Kidney (tissue), 14 donors: ENCODE measurements around the gene MEGF8. TPM values are rescaled to one million over a fixed set of nuclear protein-coding genes. Genes with fewer than 3 reads are reported as not detected.

Experiments used
- DNase-seq, 5 donors: peaks; one replicate each; pipeline ENCODE4 v3.0.0-alpha.2; 2013 to 2020
- FAIRE-seq: peaks from 2 replicates; lab custom pipeline; 2012; peaks lifted over from hg19 to GRCh38; lab: Jason Lieb, UNC
- H3K27ac ChIP-seq, 2 donors: one replicate each; pipeline ENCODE4 v1.7.0; 2013; ENCODE audit warnings: low read depth in 2 of 2, low read length in 2 of 2, inconsistent platforms in 1 of 2
- H3K27me3 ChIP-seq: one replicate; pipeline ENCODE4 v1.7.1; 2013; ENCODE audit warnings: low read length, inconsistent platforms; ENCODE audit not compliant: control insufficient read depth, insufficient read depth
- H3K36me3 ChIP-seq, 3 donors: one replicate each; pipeline versions ENCODE4 v1.7.0 to v1.7.1; 2013; ENCODE audit warnings: low read length in 3 of 3, control low read depth in 1 of 3, inconsistent platforms in 1 of 3; ENCODE audit not compliant: insufficient read depth in 3 of 3, control insufficient read depth in 2 of 3
- H3K4me1 ChIP-seq, 3 donors: one replicate each; pipeline versions ENCODE4 v1.7.0 to v1.7.1; 2013; ENCODE audit warnings: low read length in 3 of 3, inconsistent platforms in 1 of 3, low read depth in 1 of 3; ENCODE audit not compliant: control insufficient read depth in 2 of 3, insufficient read depth in 2 of 3
- H3K4me3 ChIP-seq, 3 donors: one replicate each; pipeline versions ENCODE4 v1.7.0 to v1.8.1; 2013; ENCODE audit warnings: low read length in 3 of 3, control low read depth in 1 of 3, inconsistent platforms in 1 of 3
- H3K9ac ChIP-seq, 3 donors: one replicate each; pipeline versions ENCODE4 v1.7.0 to v1.7.1; 2013; ENCODE audit warnings: low read length in 3 of 3, control low read depth in 1 of 3, inconsistent platforms in 1 of 3
- H3K9me3 ChIP-seq, 3 donors: one replicate each; pipeline versions ENCODE4 v1.7.0 to v1.7.1; 2013; ENCODE audit warnings: low read length in 3 of 3, control low read depth in 1 of 3, inconsistent platforms in 1 of 3; ENCODE audit not compliant: control insufficient read depth in 2 of 3, insufficient read depth in 1 of 3
- intact Hi-C: fragments of 100-400 bp; cut with DNase I; formaldehyde crosslinking; loops from one replicate; pipeline ENCODE4 v1.11.1; 2022
- polyA plus RNA-seq: library from polyadenylated mRNA; stranded (reverse); fragments of 350-450 nt; fragmentation: Illumina TruSeq; extraction: RNeasy Lipid Tissue Mini Kit (QIAGEN cat#74804); gene quantifications from one replicate; pipeline ENCODE4 v1.2.3, GENCODE V29; 2014; ENCODE audit warnings: low read depth, low replicate concordance; ENCODE audit not compliant: insufficient read depth
- total RNA-seq: library from RNA; stranded (reverse); fragmentation: NEBNext Ultra II Directional; extraction: Animal tissue kit (Norgen Biotek cat#: 25700); gene quantifications from one replicate; pipeline ENCODE4 v1.2.1, GENCODE V29; 2021
- TF ChIP-seq, protein P1 (sequence below): IDR thresholded peaks from 3 replicates; pipeline ENCODE4 v1.5.1; 2012; ENCODE audit warnings: mild to moderate bottlenecking, moderate library complexity, borderline replicate concordance; ENCODE audit not compliant: insufficient read depth; ENCODE audit errors: extremely low read depth
- donor health status: control.
- donor health status: control.
- donor health status: control.
- donor health status: control.
- donor health status: control.
- donor health status: DM: yes; HTN: yes; CAD: no.
- donor health status: Normal renal cell carcinoma (clear cell type).

The MEGF8 gene
- total and polyA plus RNA-seq, 2 donors from 2014 or later: 8.7 to 31.6 TPM

DNA sequence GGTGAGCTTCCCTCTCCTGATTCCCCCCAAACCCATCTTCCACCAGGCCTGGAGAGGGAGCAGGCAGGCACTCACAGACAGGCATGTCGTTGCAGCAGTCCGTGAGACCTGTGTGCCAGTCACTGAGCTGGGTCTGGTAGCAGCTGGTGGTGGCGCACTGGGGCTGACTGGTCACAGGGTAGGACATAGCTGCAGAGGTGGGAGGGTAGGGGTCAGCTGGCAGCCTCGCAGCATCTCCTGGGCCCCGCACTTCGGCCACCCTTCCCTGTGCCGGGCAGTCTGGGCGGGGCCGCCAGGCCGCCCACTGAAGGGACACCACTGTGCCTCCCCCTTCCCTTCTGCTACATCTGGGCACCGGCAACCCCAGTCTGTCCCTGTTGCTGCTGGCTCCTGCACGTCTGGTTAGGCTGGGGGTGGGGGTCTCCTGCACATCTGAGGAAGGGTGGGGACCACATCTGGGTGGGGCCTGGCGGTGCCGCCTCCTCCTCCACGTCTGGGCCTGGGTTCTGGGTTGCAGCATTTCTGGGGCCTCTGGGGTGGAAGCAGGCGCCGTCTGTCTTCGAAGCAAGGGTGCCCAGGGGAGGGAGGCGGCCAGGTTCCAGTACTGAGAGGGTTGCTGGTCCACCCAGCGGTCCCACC lies 63.5 kb downstream of the MEGF8 start:
- Histone ChIP-seq H3K27ac (no peak overlapping the region), H3K9me3 (no peaks in the 10 kb centered on the region), H3K4me3 (no peak overlapping the region), H3K9ac (no peak overlapping the region), H3K4me1 (no peaks in the 10 kb centered on the region), H3K27me3 (peaks cover 3% of the 10 kb centered on the region), H3K36me3 (no peaks in the 10 kb centered on the region)
- FAIRE-seq (no peak), DNase-seq (no peak)
- TF ChIP-seq, protein P1, sequence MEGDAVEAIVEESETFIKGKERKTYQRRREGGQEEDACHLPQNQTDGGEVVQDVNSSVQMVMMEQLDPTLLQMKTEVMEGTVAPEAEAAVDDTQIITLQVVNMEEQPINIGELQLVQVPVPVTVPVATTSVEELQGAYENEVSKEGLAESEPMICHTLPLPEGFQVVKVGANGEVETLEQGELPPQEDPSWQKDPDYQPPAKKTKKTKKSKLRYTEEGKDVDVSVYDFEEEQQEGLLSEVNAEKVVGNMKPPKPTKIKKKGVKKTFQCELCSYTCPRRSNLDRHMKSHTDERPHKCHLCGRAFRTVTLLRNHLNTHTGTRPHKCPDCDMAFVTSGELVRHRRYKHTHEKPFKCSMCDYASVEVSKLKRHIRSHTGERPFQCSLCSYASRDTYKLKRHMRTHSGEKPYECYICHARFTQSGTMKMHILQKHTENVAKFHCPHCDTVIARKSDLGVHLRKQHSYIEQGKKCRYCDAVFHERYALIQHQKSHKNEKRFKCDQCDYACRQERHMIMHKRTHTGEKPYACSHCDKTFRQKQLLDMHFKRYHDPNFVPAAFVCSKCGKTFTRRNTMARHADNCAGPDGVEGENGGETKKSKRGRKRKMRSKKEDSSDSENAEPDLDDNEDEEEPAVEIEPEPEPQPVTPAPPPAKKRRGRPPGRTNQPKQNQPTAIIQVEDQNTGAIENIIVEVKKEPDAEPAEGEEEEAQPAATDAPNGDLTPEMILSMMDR: no peak
- intact Hi-C loops: no loop called here

- TF ChIP-seq, protein P1: no peak
- DNase-seq (no peak), FAIRE-seq (no peak)
- Histone ChIP-seq H3K9ac (no peak within 1 kb of the TSS), H3K36me3 (no peaks in the 10 kb centered on the region), H3K27me3 (peaks cover 3% of the 10 kb centered on the region), H3K4me3 (no peak within 1 kb of the TSS), H3K4me1 (no peaks in the 10 kb centered on the region), H3K9me3 (no peaks in the 10 kb centered on the region), H3K27ac (no peak within 1 kb of the TSS)
- intact Hi-C loops: no loop called here
These were observed 64.5 kb downstream of the MEGF8 start, which contains the start of gene CNFN for GRCh38 chr19:42389899-42390298. CNFN (minus strand) TSS chr19:42390297; CDS start chr19:42389037, 1,260 bp downstream.

- intact Hi-C loops: no loop called here
- H3K4me3 ChIP-seq: no peak overlapping the region
- H3K27ac ChIP-seq: no peak overlapping the region
- H3K27me3 ChIP-seq: peaks cover 3% of the 10 kb centered on the region
- FAIRE-seq (no peak), DNase-seq (no peak)
- TF ChIP-seq, protein P1: no peak
- no peaks in the 10 kb centered on the region for H3K36me3 ChIP-seq
- no peaks in the 10 kb centered on the region for H3K9me3 ChIP-seq
- no peak overlapping the region for H3K9ac ChIP-seq
- peaks cover 0 to 2% (median 0%) of the 10 kb centered on the region in 3 donors for H3K4me1 ChIP-seq
These were observed 66.7 kb downstream of the MEGF8 start for GRCh38 chr19:42392165-42392564.
